SJCRH30 (cell line): Measurements from ENCODE around the gene LTA. TPM values are rescaled to one million over a fixed set of nuclear protein-coding genes. Genes with fewer than 3 reads are reported as not detected.

ENCODE experiments used
- DNase-seq, 2 experiments: peaks; one replicate each; pipeline ENCODE4 v3.0.0-alpha.2; 2015 to 2020
- H3K27ac ChIP-seq: fragments of 250-450 bp; sonication (Bioruptor Pico); 2 replicates; pipeline ENCODE4 v1.5.1; 2020; ENCODE audit warnings: mild to moderate bottlenecking, moderate library complexity
- H3K27me3 ChIP-seq: fragments of 250-450 bp; sonication (Bioruptor Pico); 2 replicates; pipeline ENCODE4 v1.5.1; 2020; ENCODE audit warnings: mild to moderate bottlenecking, moderate library complexity
- H3K36me3 ChIP-seq: fragments of 250-450 bp; sonication (Bioruptor Pico); 2 replicates; pipeline ENCODE4 v1.5.1; 2020; ENCODE audit warnings: mild to moderate bottlenecking, moderate library complexity
- H3K4me1 ChIP-seq: fragments of 250-450 bp; sonication (Bioruptor Pico); 2 replicates; pipeline ENCODE4 v1.5.1; 2020; ENCODE audit warnings: mild to moderate bottlenecking, moderate library complexity
- H3K4me3 ChIP-seq: fragments of 250-450 bp; sonication (Bioruptor Pico); 2 replicates; pipeline ENCODE4 v1.5.1; 2020; ENCODE audit warnings: mild to moderate bottlenecking, moderate library complexity
- H3K9me3 ChIP-seq: fragments of 250-450 bp; sonication (Bioruptor Pico); replicated peaks from 2 replicates; pipeline ENCODE4 v1.5.1; 2020; ENCODE audit warnings: mild to moderate bottlenecking, moderate library complexity
- total RNA-seq: library from RNA; depleted of rRNA; stranded (reverse); fragments of >200 nt; shearing (Covaris generic); gene quantifications from 2 replicates; pipeline ENCODE4 v1.2.3, GENCODE V29; 2014; rRNA removed

LTA gene, protein sequence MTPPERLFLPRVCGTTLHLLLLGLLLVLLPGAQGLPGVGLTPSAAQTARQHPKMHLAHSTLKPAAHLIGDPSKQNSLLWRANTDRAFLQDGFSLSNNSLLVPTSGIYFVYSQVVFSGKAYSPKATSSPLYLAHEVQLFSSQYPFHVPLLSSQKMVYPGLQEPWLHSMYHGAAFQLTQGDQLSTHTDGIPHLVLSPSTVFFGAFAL
- total RNA-seq: not detected in 2 replicates

DNA sequence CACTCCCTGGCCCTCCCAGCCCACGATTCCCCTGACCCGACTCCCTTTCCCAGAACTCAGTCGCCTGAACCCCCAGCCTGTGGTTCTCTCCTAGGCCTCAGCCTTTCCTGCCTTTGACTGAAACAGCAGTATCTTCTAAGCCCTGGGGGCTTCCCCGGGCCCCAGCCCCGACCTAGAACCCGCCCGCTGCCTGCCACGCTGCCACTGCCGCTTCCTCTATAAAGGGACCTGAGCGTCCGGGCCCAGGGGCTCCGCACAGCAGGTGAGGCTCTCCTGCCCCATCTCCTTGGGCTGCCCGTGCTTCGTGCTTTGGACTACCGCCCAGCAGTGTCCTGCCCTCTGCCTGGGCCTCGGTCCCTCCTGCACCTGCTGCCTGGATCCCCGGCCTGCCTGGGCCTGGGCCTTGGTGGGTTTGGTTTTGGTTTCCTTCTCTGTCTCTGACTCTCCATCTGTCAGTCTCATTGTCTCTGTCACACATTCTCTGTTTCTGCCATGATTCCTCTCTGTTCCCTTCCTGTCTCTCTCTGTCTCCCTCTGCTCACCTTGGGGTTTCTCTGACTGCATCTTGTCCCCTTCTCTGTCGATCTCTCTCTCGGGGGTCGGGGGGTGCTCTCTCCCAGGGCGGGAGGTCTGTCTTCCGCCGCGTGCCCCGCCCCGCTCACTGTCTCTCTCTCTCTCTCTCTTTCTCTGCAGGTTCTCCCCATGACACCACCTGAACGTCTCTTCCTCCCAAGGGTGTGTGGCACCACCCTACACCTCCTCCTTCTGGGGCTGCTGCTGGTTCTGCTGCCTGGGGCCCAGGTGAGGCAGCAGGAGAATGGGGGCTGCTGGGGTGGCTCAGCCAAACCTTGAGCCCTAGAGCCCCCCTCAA is at the start of gene LTA:
LTA (plus strand) TSS at position 249 of the 871 bp plus-strand sequence; CDS start at position 703, 454 bp downstream.
- Histone ChIP-seq H3K9me3 (no peaks in the 10 kb centered on the region), H3K4me3 (no peak within 1 kb of the TSS), H3K27me3 (peaks cover 14% of the 10 kb centered on the region; the same call in 1 of the 2 replicates), H3K4me1 (no peaks in the 10 kb centered on the region), H3K27ac (no peak within 1 kb of the TSS), H3K36me3 (no peaks in the 10 kb centered on the region)
- DNase-seq: no peak

DNA sequence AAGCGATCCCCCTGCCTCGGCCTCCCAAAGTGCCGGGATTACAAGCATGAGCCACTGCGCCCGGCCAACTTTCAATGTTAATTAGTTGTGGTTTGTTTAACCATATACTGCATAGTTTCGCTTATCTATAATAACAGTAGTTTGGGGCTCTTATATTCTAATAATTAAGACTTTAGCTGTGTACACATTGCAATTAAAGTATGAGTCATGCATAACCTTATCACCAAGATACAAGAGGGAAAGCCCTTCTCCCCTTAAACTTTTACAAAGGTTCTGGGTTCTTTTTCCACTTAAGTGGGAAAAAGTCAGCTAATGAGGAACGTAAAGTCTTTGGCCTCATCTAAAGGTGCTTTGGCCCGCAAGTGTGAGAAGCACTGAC is 46.5 kb upstream of the LTA start:
- no peak overlapping the region for H3K27ac ChIP-seq
- peaks cover 8% of the 10 kb centered on the region for H3K36me3 ChIP-seq
- no peak for DNase-seq
- no peak overlapping the region for H3K4me3 ChIP-seq
- H3K9me3 ChIP-seq: no peaks in the 10 kb centered on the region
- no peaks in the 10 kb centered on the region for H3K27me3 ChIP-seq
- no peaks in the 10 kb centered on the region for H3K4me1 ChIP-seq

DNA sequence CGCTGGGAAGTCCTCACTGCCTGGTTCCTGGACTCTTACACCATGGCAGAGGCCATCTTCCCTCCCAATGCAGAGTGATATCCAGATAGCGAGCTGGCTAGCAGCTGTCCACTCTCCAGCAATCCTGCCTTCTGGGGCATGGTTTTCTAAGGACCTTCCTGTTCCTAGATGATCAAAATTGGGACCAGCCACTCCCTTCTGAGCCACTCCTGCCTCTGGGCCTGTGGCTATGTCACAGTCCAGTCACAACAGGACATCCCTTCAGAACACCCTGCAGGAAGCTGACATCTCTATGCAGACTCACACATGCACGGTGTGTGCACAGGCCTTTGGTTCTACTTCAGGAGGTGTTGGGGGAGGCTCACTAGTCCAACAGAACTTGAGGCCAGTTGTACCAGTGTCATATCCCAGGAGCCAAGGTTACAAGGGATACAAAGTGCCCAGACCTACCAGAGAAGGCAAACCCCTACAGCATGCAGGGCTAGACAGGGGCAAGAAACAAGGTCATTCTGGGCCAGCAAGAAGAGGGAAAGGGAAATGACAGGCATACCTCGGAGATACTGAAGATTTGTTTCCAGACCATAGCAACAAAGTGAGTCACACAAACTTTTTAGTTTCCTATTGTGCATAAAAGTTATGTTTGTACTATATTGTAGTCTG is 46.0 kb upstream of the LTA start:
- no peak for DNase-seq
- no peaks in the 10 kb centered on the region for H3K27me3 ChIP-seq
- no peaks in the 10 kb centered on the region for H3K9me3 ChIP-seq
- H3K36me3 ChIP-seq: peaks cover 13% of the 10 kb centered on the region
- H3K27ac ChIP-seq: no peak overlapping the region
- no peak overlapping the region for H3K4me3 ChIP-seq
- H3K4me1 ChIP-seq: no peaks in the 10 kb centered on the region

DNA sequence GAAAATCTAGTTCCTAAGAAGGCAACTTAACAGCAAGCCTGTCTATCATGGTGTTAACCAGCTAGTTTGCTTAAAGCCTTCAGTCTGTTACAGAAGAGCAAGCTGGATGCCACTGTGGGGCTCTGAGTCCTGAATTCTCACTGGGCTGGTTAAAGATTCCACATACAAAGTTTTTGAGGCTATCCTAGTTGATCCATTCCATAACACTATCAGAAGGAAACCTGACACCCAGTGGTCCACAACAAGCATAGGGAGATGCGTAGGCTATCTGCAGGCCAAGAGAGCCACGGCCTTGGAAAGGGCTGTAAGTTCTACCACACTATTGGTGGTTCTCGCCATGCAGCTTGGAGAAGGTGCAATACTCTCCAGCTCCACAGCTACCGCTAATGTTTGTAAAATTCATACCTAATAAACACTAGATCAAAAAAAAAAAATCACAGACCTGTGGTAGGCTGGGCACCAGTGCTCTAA is 43.7 kb upstream of the LTA start:
- Histone ChIP-seq H3K27me3 (no peaks in the 10 kb centered on the region), H3K4me1 (no peaks in the 10 kb centered on the region), H3K4me3 (no peak overlapping the region), H3K9me3 (no peaks in the 10 kb centered on the region), H3K36me3 (peaks cover 34% of the 10 kb centered on the region), H3K27ac (no peak overlapping the region)
- no peak for DNase-seq

DNA sequence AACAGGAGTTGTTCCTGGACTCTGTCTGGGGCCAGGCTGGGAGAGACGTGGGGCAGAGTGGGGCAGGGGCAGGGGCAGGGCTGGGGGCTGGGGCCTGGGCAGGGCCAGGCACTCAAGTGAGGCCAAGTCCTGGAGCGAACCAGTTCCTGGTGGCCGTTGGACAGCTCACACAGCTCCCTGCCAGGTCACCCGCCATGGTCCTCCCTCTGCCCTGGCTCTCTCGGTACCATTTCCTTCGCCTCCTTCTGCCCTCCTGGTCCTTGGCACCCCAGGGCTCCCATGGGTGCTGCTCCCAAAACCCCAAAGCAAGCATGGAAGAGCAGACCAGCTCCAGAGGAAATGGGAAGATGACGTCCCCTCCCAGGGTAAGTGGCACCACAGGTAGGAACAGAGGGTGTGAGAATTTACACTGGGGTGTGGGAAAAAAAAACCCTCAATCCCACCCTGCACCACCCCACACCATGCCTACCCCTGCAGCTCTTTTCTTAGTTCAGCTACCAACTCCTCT is 43.2 kb upstream of the LTA start, which contains the start of gene MCCD1:
MCCD1 (plus strand) TSS at position 142 of the 508 bp plus-strand sequence; CDS start at position 195, 53 bp downstream.
- no peak for DNase-seq
- Histone ChIP-seq H3K36me3 (peaks cover 40% of the 10 kb centered on the region), H3K9me3 (no peaks in the 10 kb centered on the region), H3K27ac (no peak within 1 kb of the TSS), H3K4me1 (no peaks in the 10 kb centered on the region), H3K27me3 (no peaks in the 10 kb centered on the region), H3K4me3 (no peak within 1 kb of the TSS)

DNA sequence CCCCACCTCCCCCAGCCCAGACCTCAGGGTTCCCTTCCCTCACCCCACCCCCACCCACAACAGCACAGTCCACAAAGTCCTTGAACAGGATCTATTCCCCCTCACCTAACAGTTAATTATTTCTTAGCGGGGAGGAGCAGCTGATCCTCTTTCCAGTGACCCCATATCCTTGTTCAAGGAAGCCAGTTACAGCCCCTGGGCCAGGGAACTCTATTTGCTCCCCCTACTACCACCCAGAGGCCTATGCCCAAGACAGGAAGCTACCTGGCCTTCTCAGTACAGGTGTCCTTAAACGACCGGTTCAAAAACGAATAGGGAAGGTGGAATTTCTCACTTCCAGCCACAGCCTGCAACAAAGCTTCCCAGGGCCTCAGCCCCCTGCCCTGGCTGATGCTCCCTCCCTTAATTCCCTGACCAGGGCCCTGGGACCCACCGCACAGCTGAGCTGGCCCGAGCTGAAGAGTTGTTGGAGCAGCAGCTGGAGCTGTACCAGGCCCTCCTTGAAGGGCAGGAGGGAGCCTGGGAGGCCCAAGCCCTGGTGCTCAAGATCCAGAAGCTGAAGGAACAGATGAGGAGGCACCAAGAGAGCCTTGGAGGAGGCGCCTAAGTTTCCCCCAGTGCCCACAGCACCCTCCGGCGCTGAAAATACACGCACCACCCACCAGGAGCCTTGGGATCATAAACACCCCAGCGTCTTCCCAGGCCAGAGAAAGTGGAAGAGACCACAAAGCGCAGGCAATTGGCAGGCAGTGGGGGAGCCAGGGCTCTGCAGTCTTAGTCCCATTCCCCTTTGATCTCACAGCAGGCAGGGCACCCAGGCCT is 42.5 kb upstream of the LTA start:
- Histone ChIP-seq H3K4me1 (no peaks in the 10 kb centered on the region), H3K36me3 (peaks cover 46% of the 10 kb centered on the region), H3K4me3 (no peak overlapping the region), H3K27ac (no peak overlapping the region), H3K27me3 (no peaks in the 10 kb centered on the region), H3K9me3 (no peaks in the 10 kb centered on the region)
- peak in 1 of 2 experiments; percentile 27 for DNase-seq

DNA sequence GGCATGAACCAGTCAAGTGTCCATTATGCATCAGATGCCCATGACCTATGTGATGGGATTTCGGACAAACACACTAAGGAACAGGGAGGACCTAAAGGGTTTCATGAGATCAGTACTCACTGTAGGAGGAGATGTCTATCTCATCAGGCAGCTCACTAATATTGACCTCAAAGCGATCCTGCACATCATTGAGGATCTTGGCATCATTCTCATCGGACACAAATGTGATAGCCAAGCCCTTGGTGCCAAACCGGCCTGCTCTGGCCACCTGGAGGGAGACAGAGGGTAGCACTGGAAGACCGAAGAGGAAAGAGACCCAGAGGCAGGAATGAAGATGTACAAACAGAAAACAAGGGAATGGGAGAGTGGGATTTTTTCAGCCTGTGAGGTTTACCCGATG is 41.4 kb upstream of the LTA start:
- Histone ChIP-seq H3K9me3 (no peaks in the 10 kb centered on the region), H3K4me1 (no peaks in the 10 kb centered on the region; the same call in 1 of the 2 replicates), H3K36me3 (peaks cover 57% of the 10 kb centered on the region), H3K27me3 (no peaks in the 10 kb centered on the region), H3K4me3 (no peak overlapping the region), H3K27ac (no peak overlapping the region)
- no peak for DNase-seq

DNA sequence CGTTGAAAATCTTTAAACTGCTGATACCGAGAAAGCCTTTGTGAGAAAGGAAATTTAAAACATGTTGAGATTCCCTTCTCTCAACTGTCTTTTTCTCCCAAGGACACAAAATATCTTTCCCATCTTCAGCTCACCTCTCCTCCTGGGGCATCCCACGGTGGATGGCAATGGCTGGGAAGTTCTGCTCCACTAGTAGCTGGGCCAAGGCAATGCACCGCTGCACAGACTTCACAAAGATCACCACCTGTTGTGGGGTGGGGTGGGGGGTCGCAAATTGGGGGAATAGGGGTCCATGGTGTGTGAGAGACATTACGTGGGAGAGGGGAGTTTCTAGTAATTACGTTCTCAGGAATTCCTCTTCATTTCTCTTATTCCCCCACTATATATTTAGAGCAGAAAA is 40.9 kb upstream of the LTA start:
- no peak for DNase-seq
- H3K27ac ChIP-seq: no peak overlapping the region
- H3K36me3 ChIP-seq: peaks cover 62% of the 10 kb centered on the region
- H3K4me3 ChIP-seq: no peak overlapping the region
- no peaks in the 10 kb centered on the region; the same call in 1 of the 2 replicates for H3K4me1 ChIP-seq
- H3K27me3 ChIP-seq: no peaks in the 10 kb centered on the region
- H3K9me3 ChIP-seq: no peaks in the 10 kb centered on the region

DNA sequence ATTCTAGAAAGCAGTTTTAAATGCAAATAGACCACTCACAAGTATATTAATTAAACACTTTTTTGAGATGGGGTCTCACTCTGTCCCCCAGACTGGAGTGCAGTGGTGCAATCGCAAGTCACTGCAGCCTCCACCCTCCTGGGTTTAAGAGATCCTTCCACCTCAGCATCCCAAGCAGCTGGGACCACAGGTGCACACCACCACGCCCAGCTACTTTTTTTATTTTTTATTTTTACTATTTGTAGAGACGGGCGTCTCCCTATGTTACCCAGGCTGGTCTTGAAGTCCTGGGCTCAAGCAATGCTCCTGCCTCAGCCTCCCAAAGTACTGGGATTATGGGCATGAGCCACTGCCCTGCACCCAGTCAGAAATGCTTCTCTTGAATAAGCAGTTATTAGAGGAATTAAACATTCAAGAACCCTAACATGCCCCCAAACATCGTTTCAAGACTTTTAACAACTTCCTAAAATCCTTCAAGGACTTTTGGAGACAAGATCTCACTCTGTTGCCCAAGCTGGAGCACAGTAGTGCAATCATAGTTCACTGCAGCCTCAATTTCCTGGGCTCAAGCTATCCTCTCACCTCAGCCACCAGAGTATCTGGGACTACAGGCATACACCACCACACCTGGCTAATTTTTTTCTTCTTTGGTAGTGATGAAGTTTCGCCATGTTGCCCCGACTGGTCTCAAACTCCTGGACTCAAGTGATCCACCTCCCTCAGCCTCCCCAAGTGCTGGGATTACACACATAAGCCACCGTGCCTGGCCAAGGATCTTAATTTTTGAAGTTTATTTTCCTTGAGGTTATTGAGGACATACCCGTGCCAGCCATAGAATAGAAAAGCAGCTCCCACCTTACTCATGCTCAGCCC is 40.1 kb upstream of the LTA start:
- no peak overlapping the region for H3K4me3 ChIP-seq
- no peak for DNase-seq
- H3K9me3 ChIP-seq: no peaks in the 10 kb centered on the region
- no peak overlapping the region for H3K27ac ChIP-seq
- H3K27me3 ChIP-seq: no peaks in the 10 kb centered on the region
- H3K36me3 ChIP-seq: peaks cover 71% of the 10 kb centered on the region
- peaks cover 4% of the 10 kb centered on the region for H3K4me1 ChIP-seq

DNA sequence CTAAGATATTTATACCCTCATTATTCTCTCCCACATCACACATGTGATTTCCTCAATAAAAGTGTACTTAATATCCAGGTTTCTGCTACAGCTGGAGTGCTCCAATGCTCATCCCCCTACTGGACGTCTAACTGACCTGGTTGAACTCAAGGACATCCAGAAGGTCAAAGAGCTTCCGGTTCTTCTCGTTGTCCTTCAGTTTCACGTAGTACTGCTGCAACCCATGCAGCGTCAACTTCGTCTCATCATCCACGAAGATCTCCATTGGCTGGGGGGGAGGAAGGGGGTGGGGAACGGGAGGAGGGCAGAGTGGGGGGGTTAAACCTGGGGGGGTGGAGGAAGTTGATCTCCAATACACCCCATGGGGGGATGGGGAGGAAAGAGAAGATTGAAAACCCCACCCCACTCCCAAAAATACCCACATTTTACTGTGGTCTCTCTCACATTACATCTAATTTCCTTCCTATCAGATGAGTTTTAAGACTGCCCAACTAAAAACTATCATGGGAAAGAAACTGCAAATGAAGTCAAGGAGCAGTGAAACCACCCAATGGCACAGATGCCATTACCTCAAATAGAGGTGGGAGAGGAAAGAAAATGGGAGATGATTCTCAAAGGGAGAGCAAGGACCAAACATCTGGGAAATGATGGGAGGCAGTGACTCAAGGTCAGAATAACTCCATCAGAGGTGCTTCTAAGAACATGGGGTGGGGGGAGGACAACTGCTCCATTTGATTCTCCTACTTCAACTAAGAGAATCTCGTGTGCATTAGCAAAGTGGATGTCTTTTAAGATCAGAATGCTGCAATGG is 39.2 kb upstream of the LTA start:
- H3K4me3 ChIP-seq: no peak overlapping the region
- no peaks in the 10 kb centered on the region for H3K27me3 ChIP-seq
- H3K27ac ChIP-seq: no peak overlapping the region
- peaks cover 11% of the 10 kb centered on the region for H3K4me1 ChIP-seq
- H3K36me3 ChIP-seq: peaks cover 79% of the 10 kb centered on the region
- no peak for DNase-seq
- H3K9me3 ChIP-seq: no peaks in the 10 kb centered on the region

DNA sequence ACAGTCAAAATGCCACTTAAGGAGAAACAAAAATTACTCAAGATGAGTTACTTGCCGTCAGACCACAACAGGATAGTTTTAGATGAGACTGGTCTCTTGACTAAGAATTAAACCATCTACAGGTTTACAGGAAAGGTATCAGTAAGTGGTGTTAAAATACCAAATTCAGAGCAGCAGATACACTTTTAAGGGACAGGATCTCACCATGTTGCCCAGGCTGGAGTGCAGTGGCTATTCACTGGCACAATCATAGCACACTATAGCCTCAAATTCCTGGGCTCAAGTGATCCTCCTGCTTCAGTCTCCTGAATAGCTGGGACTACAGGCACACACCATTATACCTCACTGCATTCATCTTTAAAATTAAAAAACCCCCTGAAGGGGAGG is 38.6 kb upstream of the LTA start:
- Histone ChIP-seq H3K4me3 (no peak overlapping the region), H3K9me3 (no peaks in the 10 kb centered on the region), H3K27ac (no peak overlapping the region), H3K4me1 (peaks cover 17% of the 10 kb centered on the region), H3K27me3 (no peaks in the 10 kb centered on the region), H3K36me3 (peaks cover 85% of the 10 kb centered on the region)
- DNase-seq: no peak

DNA sequence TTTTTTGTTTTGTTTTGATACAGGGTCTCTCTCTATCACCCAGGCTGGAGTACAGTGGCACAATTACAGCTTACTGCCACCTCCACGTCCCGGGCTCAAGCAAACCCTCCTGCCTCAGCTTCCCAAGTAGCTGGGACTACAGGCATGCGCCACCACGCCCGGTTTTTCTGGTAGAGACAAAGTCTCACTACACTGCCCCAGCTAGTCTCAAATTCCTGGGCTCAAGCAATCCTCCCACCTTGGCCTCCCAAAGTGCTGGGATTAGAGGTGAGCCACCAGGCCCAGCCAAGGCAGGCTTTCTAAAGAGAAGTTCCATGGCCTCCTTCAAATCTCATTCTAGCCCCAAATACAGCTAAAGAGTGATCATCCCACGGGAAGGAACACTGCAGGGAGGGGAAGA is 38.1 kb upstream of the LTA start:
- Histone ChIP-seq H3K4me3 (no peak overlapping the region), H3K36me3 (peaks cover 91% of the 10 kb centered on the region), H3K9me3 (no peaks in the 10 kb centered on the region), H3K27ac (no peak overlapping the region), H3K4me1 (peaks cover 22% of the 10 kb centered on the region), H3K27me3 (no peaks in the 10 kb centered on the region)
- DNase-seq: no peak
